Breast epithelium (tissue), 4 donors: ENCODE measurements around the gene ALPK1. TPM values are rescaled to one million over a fixed set of nuclear protein-coding genes. Genes with fewer than 3 reads are reported as not detected.
A peak's percentile ranks its signal among the peaks of the same experiment; 100 is the strongest.

Experiments used
- DNase-seq, 2 donors: peaks; one replicate each; pipeline ENCODE4 v3.0.0-alpha.2; 2019; ENCODE audit warnings: low spot score in 2 of 2
- H3K27ac ChIP-seq, 2 donors: fragments of 200-600 bp; sonication (generic) in 1 of 2; one replicate each; pipeline ENCODE4 v1.5.1; 2016 to 2019; ENCODE audit warnings: mild to moderate bottlenecking in 1 of 2
- H3K27me3 ChIP-seq, 2 donors: fragments of 200-600 bp; sonication (generic) in 1 of 2; one replicate each; pipeline versions ENCODE4 v1.5.1 to v1.6.0; 2017 to 2019; ENCODE audit warnings: control low read depth in 1 of 2, mild to moderate bottlenecking in 1 of 2
- H3K36me3 ChIP-seq: fragments of 200-600 bp; one replicate; pipeline ENCODE4 v1.5.1; 2019
- H3K4me1 ChIP-seq, 2 donors: fragments of 200-600 bp; sonication (generic); one replicate each; pipeline ENCODE4 v1.5.1; 2016 to 2019; ENCODE audit warnings: control low read depth in 1 of 2
- H3K4me3 ChIP-seq, 3 donors: fragments of 200-600 bp; sonication (generic); 1 replicate in 2 of 3; 2 replicates in 1 of 3; pipeline ENCODE4 v1.5.1; 2016 to 2019; ENCODE audit warnings: mild to moderate bottlenecking in 3 of 3, moderate library complexity in 2 of 3
- H3K9me3 ChIP-seq, 2 donors: fragments of 200-600 bp; sonication (generic) in 1 of 2; one replicate each; pipeline ENCODE4 v1.5.1; 2016 to 2019; ENCODE audit warnings: control low read depth in 1 of 2
- CTCF ChIP-seq, 3 donors: fragments of 450-650 bp; IDR thresholded peaks; one replicate each; pipeline ENCODE4 v1.5.1; 2016 to 2017; ENCODE audit warnings: antibody characterized with exemption in 3 of 3, mild to moderate bottlenecking in 3 of 3, moderate library complexity in 3 of 3
- POLR2A ChIP-seq: fragments of 450-650 bp; IDR thresholded peaks from one replicate; pipeline ENCODE4 v1.6.1; 2016; ENCODE audit warnings: antibody characterized with exemption, mild to moderate bottlenecking, moderate library complexity
- POLR2AphosphoS5 ChIP-seq, 3 donors: sonication (generic); formaldehyde crosslinking; IDR thresholded peaks; one replicate each; pipeline ENCODE4 v1.6.1; 2017; ENCODE audit warnings: antibody characterized with exemption in 3 of 3
- intact Hi-C: fragments of 100-400 bp; cut with DNase I; formaldehyde crosslinking; loops from one replicate; pipeline ENCODE4 v1.15.1; 2023; ENCODE audit warnings: low total_unique reads
- total RNA-seq, 3 donors: library from RNA; depleted of rRNA; stranded (reverse); fragments of >200 nt; gene quantifications; one replicate each; pipeline ENCODE4 v1.1.0, GENCODE V29; 2016

The ALPK1 gene
- total RNA-seq, 3 donors from 2014 or later = 20.5 to 59.3 (median 53.3) TPM

GRCh38 chr4:112340023-112340422 is 42.9 kb downstream of the ALPK1 start:
- Histone ChIP-seq H3K36me3 (no peaks in the 10 kb centered on the region), H3K4me3 (no peak overlapping the region), H3K9me3 (no peaks in the 10 kb centered on the region), H3K4me1 (no peaks in the 10 kb centered on the region), H3K27ac (no peak overlapping the region), H3K27me3 (no peaks in the 10 kb centered on the region)
- no peak for DNase-seq
- TF ChIP-seq POLR2AphosphoS5 (IDR thresholded peaks at IDR 0.05) (no peak), POLR2A (no peak), CTCF (IDR thresholded peaks at IDR 0.05) (no peak)
- intact Hi-C loops = no loop called here

- no peaks in the 10 kb centered on the region for H3K27me3 ChIP-seq
- TF ChIP-seq POLR2A (no peak), POLR2AphosphoS5 (IDR thresholded peaks at IDR 0.05) (no peak), CTCF (IDR thresholded peaks at IDR 0.05) (no peak)
- H3K4me1 ChIP-seq = no peaks in the 10 kb centered on the region
- DNase-seq = no peak
- intact Hi-C loops = no loop called here
- no peaks in the 10 kb centered on the region for H3K9me3 ChIP-seq
- no peak overlapping the region for H3K27ac ChIP-seq
- H3K4me3 ChIP-seq = no peak overlapping the region
- no peaks in the 10 kb centered on the region for H3K36me3 ChIP-seq
These were observed 43.9 kb downstream of the ALPK1 start for GRCh38 chr4:112341033-112341432.

- no peaks in the 10 kb centered on the region for H3K4me1 ChIP-seq
- DNase-seq = no peak
- TF ChIP-seq POLR2A (no peak), CTCF (IDR thresholded peaks at IDR 0.05) (no peak), POLR2AphosphoS5 (IDR thresholded peaks at IDR 0.05) (no peak)
- H3K27ac ChIP-seq = no peak overlapping the region
- no peaks in the 10 kb centered on the region for H3K36me3 ChIP-seq
- H3K9me3 ChIP-seq = no peaks in the 10 kb centered on the region
- H3K4me3 ChIP-seq = no peak overlapping the region
- H3K27me3 ChIP-seq = no peaks in the 10 kb centered on the region
- intact Hi-C loops = no loop called here
These were observed 46.3 kb downstream of the ALPK1 start for GRCh38 chr4:112343330-112344080.

GRCh38 chr4:112348488-112349158 is 51.5 kb downstream of the ALPK1 start:
- intact Hi-C loops = no loop called here
- Histone ChIP-seq H3K27ac (peak overlapping the region in 1 of 2 donors; percentile 37), H3K9me3 (no peaks in the 10 kb centered on the region), H3K36me3 (no peaks in the 10 kb centered on the region), H3K27me3 (no peaks in the 10 kb centered on the region), H3K4me3 (peak overlapping the region in 1 of 3 donors; percentile 22), H3K4me1 (no peaks in the 10 kb centered on the region)
- TF ChIP-seq CTCF (IDR thresholded peaks at IDR 0.05) (peak in 1 of 3 donors; percentile 35), POLR2A (no peak), POLR2AphosphoS5 (IDR thresholded peaks at IDR 0.05) (no peak)
- peak; percentile 67 to 80 for DNase-seq

GRCh38 chr4:112352736-112353135 is 55.6 kb downstream of the ALPK1 start:
- H3K4me1 ChIP-seq = no peaks in the 10 kb centered on the region

More at GRCh38 chr4:112352736-112353135, 55.6 kb downstream of the ALPK1 start:
- DNase-seq = no peak
- no peak overlapping the region for H3K4me3 ChIP-seq
- no peak overlapping the region for H3K27ac ChIP-seq
- H3K9me3 ChIP-seq = no peaks in the 10 kb centered on the region
- no peaks in the 10 kb centered on the region for H3K36me3 ChIP-seq
- TF ChIP-seq POLR2A (no peak), CTCF (IDR thresholded peaks at IDR 0.05) (no peak), POLR2AphosphoS5 (IDR thresholded peaks at IDR 0.05) (no peak)
- no peaks in the 10 kb centered on the region for H3K27me3 ChIP-seq
- intact Hi-C loops = no loop called here
